Activated B cell treated with CpG ODN at 0.5 μM for 24 hours (primary cell): ENCODE measurements around the gene SARNP. TPM values are rescaled to one million over a fixed set of nuclear protein-coding genes. Genes with fewer than 3 reads are reported as not detected.
A peak's percentile ranks its signal among the peaks of the same experiment; 100 is the strongest.

Experiments used
- ATAC-seq: fragments of 200-7000 bp; cut with Tn5 transposase; one replicate; pipeline ENCODE4 v1.10.0; 2021; ENCODE audit warnings: low read depth, mild to moderate bottlenecking, moderate library complexity
- CTCF ChIA-PET: fragments of 350-600 bp; sonication (Branson Sonifier 250); formaldehyde crosslinking; loops from one replicate; lab custom pipeline; 2021; ENCODE audit warnings: antibody characterized with exemption; lab: Charles Lee
- POLR2A ChIA-PET: fragments of 350-600 bp; sonication (Branson Sonifier 250); formaldehyde crosslinking; loops from one replicate; lab custom pipeline; 2021; ENCODE audit warnings: antibody characterized with exemption; lab: Charles Lee
- DNase-seq: peaks from one replicate; pipeline ENCODE4 v3.0.0; 2022
- H3K27ac Mint-ChIP-seq: one replicate; pipeline ENCODE4 v1.8.0; 2020; ENCODE audit warnings: mixed read lengths
- H3K27me3 Mint-ChIP-seq: one replicate; pipeline ENCODE4 v1.8.0; 2021; ENCODE audit warnings: mixed read lengths
- H3K36me3 Mint-ChIP-seq: one replicate; pipeline ENCODE4 v1.8.0; 2021; ENCODE audit warnings: low read depth, mixed read lengths
- H3K4me1 Mint-ChIP-seq: one replicate; pipeline ENCODE4 v1.8.0; 2021; ENCODE audit warnings: mixed read lengths
- H3K4me3 Mint-ChIP-seq: one replicate; pipeline ENCODE4 v1.8.0; 2020; ENCODE audit warnings: mild to moderate bottlenecking, mixed read lengths
- H3K9me3 Mint-ChIP-seq: one replicate; pipeline ENCODE4 v1.8.0; 2020; ENCODE audit warnings: mixed read lengths
- intact Hi-C: fragments of 100-400 bp; cut with micrococcal nuclease; formaldehyde crosslinking; loops from one replicate; pipeline ENCODE4 v1.15.1; 2024
- total RNA-seq: library from RNA; stranded (reverse); gene quantifications from 2 replicates; pipeline ENCODE4 v1.2.3, GENCODE V29; 2022
- TF ChIP-seq, protein P1 (sequence below): fragments of 200-600 bp; IDR thresholded peaks from one replicate; pipeline ENCODE4 v1.8.0; 2022; ENCODE audit warnings: antibody characterized with exemption, mild to moderate bottlenecking

Gene SARNP
- total RNA-seq, 1 donor from 2014 or later: 53.6 TPM

DNA sequence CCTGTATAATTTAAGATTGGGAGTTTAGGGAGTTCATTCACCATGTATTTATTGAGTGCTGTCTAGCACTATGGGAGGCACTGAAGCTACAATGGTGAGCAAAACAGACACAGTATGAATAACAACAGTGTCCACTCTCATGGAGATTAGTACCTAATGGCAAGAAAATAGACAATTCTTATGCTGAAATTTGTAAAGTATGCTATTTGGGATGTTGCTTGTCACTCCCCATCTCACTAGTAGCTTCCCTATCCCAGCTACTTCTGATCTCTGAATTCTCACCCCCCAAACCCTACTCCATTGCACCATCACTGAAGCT is 70.7 kb downstream of the SARNP start:
- Mint-ChIP-seq H3K4me1 (peaks cover 43% of the 10 kb centered on the region), H3K4me3 (no peak overlapping the region), H3K9me3 (no peaks in the 10 kb centered on the region), H3K27me3 (no peaks in the 10 kb centered on the region), H3K36me3 (peaks cover 23% of the 10 kb centered on the region), H3K27ac (no peak overlapping the region)
- ATAC-seq (no peak), DNase-seq (no peak)
- intact Hi-C loops: no loop called here
- ChIA-PET POLR2A (interaction anchor here (0.6 kb wide), 1 partner anchor 160 kb away, joined by 4 read pairs; no protein-coding TSS in a partner anchor), CTCF (interaction anchor here (0.6 to 2.1 kb wide), 4 partner anchors 8 to 249 kb away, joined by 3 to 8 read pairs (median 4); no protein-coding TSS in a partner anchor)
- TF ChIP-seq, protein P1, sequence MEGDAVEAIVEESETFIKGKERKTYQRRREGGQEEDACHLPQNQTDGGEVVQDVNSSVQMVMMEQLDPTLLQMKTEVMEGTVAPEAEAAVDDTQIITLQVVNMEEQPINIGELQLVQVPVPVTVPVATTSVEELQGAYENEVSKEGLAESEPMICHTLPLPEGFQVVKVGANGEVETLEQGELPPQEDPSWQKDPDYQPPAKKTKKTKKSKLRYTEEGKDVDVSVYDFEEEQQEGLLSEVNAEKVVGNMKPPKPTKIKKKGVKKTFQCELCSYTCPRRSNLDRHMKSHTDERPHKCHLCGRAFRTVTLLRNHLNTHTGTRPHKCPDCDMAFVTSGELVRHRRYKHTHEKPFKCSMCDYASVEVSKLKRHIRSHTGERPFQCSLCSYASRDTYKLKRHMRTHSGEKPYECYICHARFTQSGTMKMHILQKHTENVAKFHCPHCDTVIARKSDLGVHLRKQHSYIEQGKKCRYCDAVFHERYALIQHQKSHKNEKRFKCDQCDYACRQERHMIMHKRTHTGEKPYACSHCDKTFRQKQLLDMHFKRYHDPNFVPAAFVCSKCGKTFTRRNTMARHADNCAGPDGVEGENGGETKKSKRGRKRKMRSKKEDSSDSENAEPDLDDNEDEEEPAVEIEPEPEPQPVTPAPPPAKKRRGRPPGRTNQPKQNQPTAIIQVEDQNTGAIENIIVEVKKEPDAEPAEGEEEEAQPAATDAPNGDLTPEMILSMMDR: no peak

DNA sequence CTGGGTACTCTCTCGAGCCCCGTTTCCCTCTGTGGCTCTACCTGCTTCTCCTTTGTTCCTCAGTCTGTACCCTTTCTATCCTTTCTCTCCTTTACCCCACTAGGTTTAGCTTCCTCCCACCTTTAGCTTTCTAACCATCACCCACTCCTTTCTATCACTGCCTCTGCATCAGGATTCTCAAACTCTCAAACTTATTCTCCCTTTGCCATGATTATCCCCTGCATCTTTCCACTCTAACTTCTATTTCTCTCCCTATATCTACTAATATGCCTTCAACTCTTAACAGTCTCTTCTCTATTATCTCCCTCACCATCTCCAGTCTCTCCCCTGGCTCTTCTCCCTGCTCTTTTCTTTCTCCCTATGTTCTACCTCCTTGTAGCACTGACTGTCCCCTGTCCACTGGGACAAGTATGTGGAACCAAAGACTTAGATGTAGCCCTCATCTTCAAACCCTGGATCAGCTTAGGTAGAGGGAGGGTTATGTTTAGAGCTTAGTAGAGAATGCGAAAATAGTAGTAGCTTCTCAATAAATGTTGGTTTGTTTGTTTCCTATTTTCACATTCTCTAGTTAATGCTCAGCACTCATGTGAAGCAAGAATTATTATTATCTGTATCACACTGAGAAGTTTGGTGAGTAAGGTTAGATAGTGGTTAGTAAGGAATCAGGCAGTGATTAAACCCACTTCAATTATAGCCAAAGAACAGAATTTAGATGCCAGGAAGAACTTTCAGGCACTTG is 71.2 kb downstream of the SARNP start:
- TF ChIP-seq, protein P1: no peak
- intact Hi-C loops: no loop called here
- peaks cover 43% of the 10 kb centered on the region for H3K4me1 Mint-ChIP-seq
- H3K4me3 Mint-ChIP-seq: peak overlapping the region; percentile 30
- H3K27ac Mint-ChIP-seq: peak overlapping the region; percentile 68
- H3K27me3 Mint-ChIP-seq: no peaks in the 10 kb centered on the region
- CTCF ChIA-PET: interaction anchor here (1.6 to 2.1 kb wide), 2 partner anchors 8 to 194 kb away, joined by 5 to 8 read pairs; no protein-coding TSS in a partner anchor
- H3K36me3 Mint-ChIP-seq: peaks cover 18% of the 10 kb centered on the region
- POLR2A ChIA-PET: interaction anchor here (0.6 to 1.3 kb wide), 3 partner anchors 11 to 300 kb away, joined by 3 to 5 read pairs (median 4); no protein-coding TSS in a partner anchor
- DNase-seq (no peak), ATAC-seq (no peak)
- no peaks in the 10 kb centered on the region for H3K9me3 Mint-ChIP-seq

GRCh38 chr12:55745361-55746173 is 72.0 kb downstream of the SARNP start:
- ChIA-PET CTCF (interaction anchor here (1.6 to 2.8 kb wide), 3 partner anchors 21 to 195 kb away, joined by 5 to 10 read pairs (median 5); no protein-coding TSS in a partner anchor), POLR2A (interaction anchor here (0.6 to 2.4 kb wide), 8 partner anchors 11 to 809 kb away, joined by 3 to 13 read pairs (median 4); partner anchors contain the start of genes COQ10A, ORMDL2, RAB5B and SARNP)
- Mint-ChIP-seq H3K27ac (peak overlapping the region; percentile 68), H3K4me3 (peak overlapping the region; percentile 88), H3K27me3 (no peaks in the 10 kb centered on the region), H3K36me3 (peaks cover 11% of the 10 kb centered on the region), H3K9me3 (no peaks in the 10 kb centered on the region), H3K4me1 (peaks cover 43% of the 10 kb centered on the region)
- DNase-seq (no peak), ATAC-seq (peak; percentile 34)
- TF ChIP-seq, protein P1: no peak
- intact Hi-C loops: no loop called here

- CTCF ChIA-PET: interaction anchor here (0.8 to 2.8 kb wide), 4 partner anchors 20 to 196 kb away, joined by 4 to 10 read pairs (median 4); no protein-coding TSS in a partner anchor
- TF ChIP-seq, protein P1: no peak
- no peak overlapping the region for H3K27ac Mint-ChIP-seq
- DNase-seq (no peak), ATAC-seq (no peak)
- no peaks in the 10 kb centered on the region for H3K27me3 Mint-ChIP-seq
- intact Hi-C loops: no loop called here
- POLR2A ChIA-PET: interaction anchor here (0.6 to 2.4 kb wide), 14 partner anchors 15 to 523 kb away, joined by 3 to 18 read pairs (median 5); partner anchors contain the start of genes CD63, COQ10A, DNAJC14 and ITGA7
- H3K36me3 Mint-ChIP-seq: peaks cover 5% of the 10 kb centered on the region
- peak overlapping the region; percentile 88 for H3K4me3 Mint-ChIP-seq
- no peaks in the 10 kb centered on the region for H3K9me3 Mint-ChIP-seq
- peaks cover 43% of the 10 kb centered on the region for H3K4me1 Mint-ChIP-seq
Measured at GRCh38 chr12:55744340-55745030, 73.0 kb downstream of the SARNP start.
